ENCODE results near the gene C16orf89. TPM values are rescaled to one million over a fixed set of nuclear protein-coding genes. Genes with fewer than 3 reads are reported as not detected.

The C16orf89 gene
- total RNA-seq, 4 donors from 2014 or later, result 2.9 to 14.9 (median 3.3) TPM; not detected in 1

DNA sequence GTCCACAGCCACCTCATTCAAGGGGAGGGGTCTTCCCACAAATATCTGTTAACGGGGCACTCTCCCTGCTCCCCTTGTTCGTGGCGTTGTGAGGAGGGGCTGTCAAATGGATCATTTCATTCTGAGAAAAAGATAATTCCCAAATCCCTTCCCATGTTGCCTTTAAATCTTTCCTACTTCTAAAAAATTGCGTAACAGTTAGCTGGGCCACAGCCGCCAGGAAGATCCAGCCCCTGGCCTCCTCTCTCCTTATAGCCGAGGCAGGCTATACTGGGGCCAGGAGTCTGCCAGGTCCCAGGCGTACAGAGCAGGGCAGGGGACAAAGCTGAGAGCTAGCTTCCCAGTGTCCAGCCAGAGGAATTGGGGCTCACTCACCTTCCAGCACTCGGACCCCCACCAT lies 430 bp downstream of the C16orf89 start:
- TF ChIP-seq, protein P1, sequence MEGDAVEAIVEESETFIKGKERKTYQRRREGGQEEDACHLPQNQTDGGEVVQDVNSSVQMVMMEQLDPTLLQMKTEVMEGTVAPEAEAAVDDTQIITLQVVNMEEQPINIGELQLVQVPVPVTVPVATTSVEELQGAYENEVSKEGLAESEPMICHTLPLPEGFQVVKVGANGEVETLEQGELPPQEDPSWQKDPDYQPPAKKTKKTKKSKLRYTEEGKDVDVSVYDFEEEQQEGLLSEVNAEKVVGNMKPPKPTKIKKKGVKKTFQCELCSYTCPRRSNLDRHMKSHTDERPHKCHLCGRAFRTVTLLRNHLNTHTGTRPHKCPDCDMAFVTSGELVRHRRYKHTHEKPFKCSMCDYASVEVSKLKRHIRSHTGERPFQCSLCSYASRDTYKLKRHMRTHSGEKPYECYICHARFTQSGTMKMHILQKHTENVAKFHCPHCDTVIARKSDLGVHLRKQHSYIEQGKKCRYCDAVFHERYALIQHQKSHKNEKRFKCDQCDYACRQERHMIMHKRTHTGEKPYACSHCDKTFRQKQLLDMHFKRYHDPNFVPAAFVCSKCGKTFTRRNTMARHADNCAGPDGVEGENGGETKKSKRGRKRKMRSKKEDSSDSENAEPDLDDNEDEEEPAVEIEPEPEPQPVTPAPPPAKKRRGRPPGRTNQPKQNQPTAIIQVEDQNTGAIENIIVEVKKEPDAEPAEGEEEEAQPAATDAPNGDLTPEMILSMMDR (IDR thresholded peaks at IDR 0.05; ENCODE audit: low read depth), result no peak

DNA sequence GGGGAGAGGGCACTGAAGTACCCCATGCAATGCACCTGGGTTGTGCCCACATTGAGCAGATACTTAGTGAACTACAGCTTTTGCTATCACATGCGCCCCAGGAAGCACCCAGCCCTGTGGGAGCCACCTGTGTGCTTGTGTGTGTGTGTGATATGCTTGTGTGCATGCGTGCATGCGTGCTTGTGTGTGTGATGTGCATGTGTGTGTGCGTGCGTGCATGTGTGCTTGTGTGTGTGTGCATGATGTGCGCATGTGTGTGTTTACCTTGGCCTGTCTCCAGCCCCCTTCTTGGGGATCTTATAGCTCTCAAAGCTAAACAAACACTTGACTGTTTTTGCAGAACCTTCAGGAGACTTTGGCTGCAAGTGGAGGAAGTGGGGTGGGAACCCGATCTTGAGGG lies 841 bp downstream of the C16orf89 start:
- TF ChIP-seq, protein P1 (IDR thresholded peaks at IDR 0.05; ENCODE audit: low read depth), result no peak

- TF ChIP-seq, protein P1 (IDR thresholded peaks at IDR 0.05; ENCODE audit: low read depth), result no peak
These were observed 2.7 kb downstream of the C16orf89 start for GRCh38 chr16:5062790-5063765.

- TF ChIP-seq, protein P1 (IDR thresholded peaks at IDR 0.05; ENCODE audit: low read depth), result no peak
These were observed 3.7 kb downstream of the C16orf89 start for GRCh38 chr16:5062051-5062450.

DNA sequence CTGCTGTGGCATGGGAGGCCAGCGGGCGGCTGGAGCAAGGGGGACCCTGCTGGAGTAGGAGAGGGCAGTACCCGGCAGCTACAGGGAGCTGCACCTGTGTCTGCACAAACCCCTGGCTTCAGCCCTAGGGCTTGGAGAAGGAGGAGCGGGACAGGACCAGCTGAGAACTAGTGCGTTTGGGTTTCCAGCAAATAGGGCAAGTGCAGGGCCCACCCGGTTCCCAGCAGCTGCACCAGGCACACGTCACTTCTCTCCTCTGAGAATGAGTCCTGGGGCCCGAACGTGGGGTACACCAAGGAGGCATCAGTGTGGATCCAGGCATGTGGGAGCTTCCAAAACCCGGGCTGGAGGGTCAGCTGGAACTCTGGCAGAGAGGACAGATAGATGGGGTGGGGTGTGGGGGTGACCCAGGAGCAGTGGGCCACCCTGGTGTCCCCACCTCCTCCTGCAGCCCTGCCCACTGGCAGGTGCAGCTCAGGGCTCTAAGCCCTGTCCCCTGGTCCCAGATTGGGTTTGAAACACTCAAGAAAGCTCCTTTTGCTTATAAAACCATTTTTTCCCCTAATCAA lies 5.6 kb downstream of the C16orf89 start:
- TF ChIP-seq, protein P1 (IDR thresholded peaks at IDR 0.05; ENCODE audit: low read depth), result no peak

- TF ChIP-seq, protein P1 (IDR thresholded peaks at IDR 0.05; ENCODE audit: low read depth), result no peak
These were observed 6.2 kb downstream of the C16orf89 start for GRCh38 chr16:5059386-5060072.

- TF ChIP-seq, protein P1 (IDR thresholded peaks at IDR 0.05; ENCODE audit: low read depth), result no peak
These were observed 7.3 kb downstream of the C16orf89 start for GRCh38 chr16:5058476-5058875.

Data from subcutaneous adipose tissue (tissue), 4 donors.